Endothelial cell (in vitro differentiated cells): ENCODE measurements around the gene ARAF. TPM values are rescaled to one million over a fixed set of nuclear protein-coding genes. Genes with fewer than 3 reads are reported as not detected.

Experiments
- DNase-seq: peaks from one replicate; pipeline ENCODE4 v3.0.0; 2021; ENCODE audit warnings: low spot score
- H3K27ac Mint-ChIP-seq: one replicate; pipeline ENCODE4 v1.8.0; 2021; ENCODE audit warnings: mixed read lengths, inconsistent platforms; ENCODE audit not compliant: unreplicated experiment
- H3K27me3 Mint-ChIP-seq: one replicate; pipeline ENCODE4 v1.8.0; 2021; ENCODE audit warnings: mild to moderate bottlenecking, moderate library complexity, mixed read lengths, inconsistent platforms; ENCODE audit not compliant: unreplicated experiment
- H3K36me3 Mint-ChIP-seq: one replicate; pipeline ENCODE4 v1.8.0; 2021; ENCODE audit warnings: mild to moderate bottlenecking, low read depth, mixed read lengths, inconsistent platforms; ENCODE audit not compliant: unreplicated experiment
- H3K4me1 Mint-ChIP-seq: one replicate; pipeline ENCODE4 v1.8.0; 2021; ENCODE audit warnings: mild to moderate bottlenecking, mixed read lengths, inconsistent platforms; ENCODE audit not compliant: unreplicated experiment
- H3K4me3 Mint-ChIP-seq: one replicate; pipeline ENCODE4 v1.8.0; 2021; ENCODE audit warnings: mild to moderate bottlenecking, mixed read lengths, inconsistent platforms; ENCODE audit not compliant: unreplicated experiment
- H3K9me3 Mint-ChIP-seq: one replicate; pipeline ENCODE4 v1.8.0; 2021; ENCODE audit warnings: mixed read lengths, inconsistent platforms; ENCODE audit not compliant: unreplicated experiment
- CTCF ChIP-seq: fragments of 200-600 bp; sonication (generic); IDR thresholded peaks from one replicate; pipeline ENCODE4 v1.5.0; 2021; ENCODE audit warnings: antibody characterized with exemption; ENCODE audit not compliant: unreplicated experiment
- microRNA-seq: library from miRNA; unstranded; fragments of <30 nt; microRNA quantifications from one replicate; pipeline ENCODE4, GENCODE V29; 2020; ENCODE audit not compliant: unreplicated experiment
- total RNA-seq: library from RNA; stranded (reverse); fragmentation: NEBNext Ultra II Directional; extraction: Animal tissue kit (Norgen Biotek cat#: 25700); gene quantifications from one replicate; pipeline ENCODE4 v1.2.1, GENCODE V29; 2021; ENCODE audit not compliant: unreplicated experiment

Gene ARAF
- total RNA-seq, 1 donor from 2014 or later, result 49.4 TPM

- TF ChIP-seq CTCF, result no peak
- H3K9me3 Mint-ChIP-seq, result no peaks in the 10 kb centered on the region
- H3K27me3 Mint-ChIP-seq, result peaks cover 8% of the 10 kb centered on the region
- peak; percentile 74 for DNase-seq
- no peak within 1 kb of the TSS for H3K27ac Mint-ChIP-seq
- H3K4me1 Mint-ChIP-seq, result no peaks in the 10 kb centered on the region
- H3K4me3 Mint-ChIP-seq, result no peak within 1 kb of the TSS
- peaks cover 4% of the 10 kb centered on the region for H3K36me3 Mint-ChIP-seq
Measured at GRCh38 chrX:47619486-47620302, 58.7 kb downstream of the ARAF start, which contains the start of gene SYN1. Gene SYN1 (minus strand): TSS chrX:47619857. CDS start chrX:47619728, 129 bp downstream.

- H3K9me3 Mint-ChIP-seq, result no peaks in the 10 kb centered on the region
- H3K4me3 Mint-ChIP-seq, result no peak overlapping the region
- no peak for TF ChIP-seq CTCF
- no peak overlapping the region for H3K27ac Mint-ChIP-seq
- H3K4me1 Mint-ChIP-seq, result no peaks in the 10 kb centered on the region
- peaks cover 11% of the 10 kb centered on the region for H3K27me3 Mint-ChIP-seq
- no peak for DNase-seq
- H3K36me3 Mint-ChIP-seq, result peaks cover 4% of the 10 kb centered on the region
Measured at GRCh38 chrX:47620303-47620685, 59.3 kb downstream of the ARAF start.

Small RNA genes lying within 50 kb of the gene (microRNA-seq; reads per million reads assigned to microRNA genes)
- 0.49 reads per million for gene MIR4769

Other genes with a start within 250 kb of the ARAF start
- gene ZNF157, start 190.6 kb upstream of the ARAF start, total RNA-seq, result 0.67 TPM
- 5.7 TPM for gene ZNF41, start 78.0 kb upstream of the ARAF start, total RNA-seq
- gene TIMP1, start 21.2 kb downstream of the ARAF start, total RNA-seq, result 267 TPM
- 2.9 TPM for gene SYN1, start 58.7 kb downstream of the ARAF start, total RNA-seq
- 27.5 TPM for gene CFP, start 68.7 kb downstream of the ARAF start, total RNA-seq
- 29.4 TPM for gene ELK1, start 89.4 kb downstream of the ARAF start, total RNA-seq
- 76.5 TPM for gene UXT, start 98.0 kb downstream of the ARAF start, total RNA-seq